SK-N-SH (cell line): ENCODE measurements around the gene FRMD3. TPM values are rescaled to one million over a fixed set of nuclear protein-coding genes. Genes with fewer than 3 reads are reported as not detected.

ENCODE experiments used
- CTCF ChIA-PET: fragments of 300-600, 350-600 bp; formaldehyde crosslinking; extraction: SDS; loops from one replicate; lab custom pipeline; 2021; lab: Yijun Ruan, JAX
- POLR2A ChIA-PET: fragments of 350-600 bp; sonication (Branson Sonifier 250); formaldehyde crosslinking; extraction: SDS; loops from one replicate; lab custom pipeline; 2020; ENCODE audit warnings: antibody characterized with exemption, inconsistent platforms; lab: Yijun Ruan, JAX
- DNase-seq: peaks from one replicate; pipeline ENCODE4 v3.0.0; 2012
- H2AFZ ChIP-seq: fragments of 200-600 bp; sonication (generic); 2 replicates; pipeline ENCODE4 v1.8.1; 2016; ENCODE audit warnings: antibody characterized with exemption, mild to moderate bottlenecking, low read depth
- H3F3A ChIP-seq: fragments of 200-600 bp; sonication (generic); replicated peaks from 2 replicates; pipeline ENCODE3; 2016; ENCODE audit warnings: antibody characterized with exemption, mild to moderate bottlenecking; ENCODE audit not compliant: insufficient read depth
- H3K27ac ChIP-seq, 2 experiments: fragments of 200-500 bp in 1 of 2; fragments of 200-600 bp in 1 of 2; sonication (Bioruptor generic) in 1 of 2; sonication (generic), shearing (Covaris generic) in 1 of 2; 2 replicates each; pipeline versions ENCODE4 v1.5.1 to v1.6.1; 2014 to 2016; ENCODE audit warnings: low read depth in 2 of 2, inconsistent platforms in 1 of 2, low read length in 1 of 2, mild to moderate bottlenecking in 1 of 2, mixed read lengths in 1 of 2
- H3K27me3 ChIP-seq: fragments of 200-600 bp; sonication (generic), shearing (Covaris generic); 2 replicates; pipeline ENCODE4 v1.6.1; 2016; ENCODE audit warnings: mixed run types; ENCODE audit not compliant: insufficient read depth
- H3K36me3 ChIP-seq, 2 experiments: fragments of 200-500 bp in 1 of 2; fragments of 200-600 bp in 1 of 2; sonication (Bioruptor generic) in 1 of 2; sonication (generic) in 1 of 2; replicated peaks in 1 of 2; 2 replicates each; pipeline versions ENCODE3 to v1.5.1; 2014 to 2016; ENCODE audit warnings: low read length in 1 of 2, mild to moderate bottlenecking in 1 of 2; ENCODE audit not compliant: insufficient read depth in 2 of 2, control insufficient read depth in 1 of 2
- H3K4me1 ChIP-seq, 2 experiments: fragments of 200-500 bp in 1 of 2; fragments of 200-600 bp in 1 of 2; sonication (Bioruptor generic) in 1 of 2; sonication (generic), shearing (Covaris generic) in 1 of 2; 2 replicates each; pipeline versions ENCODE4 v1.5.1 to v1.6.1; 2014 to 2016; ENCODE audit warnings: low read depth in 1 of 2, low read length in 1 of 2, mixed run types in 1 of 2; ENCODE audit not compliant: insufficient read depth in 2 of 2, control insufficient read depth in 1 of 2
- H3K4me2 ChIP-seq: fragments of 200-600 bp; sonication (generic), shearing (Covaris generic); 2 replicates; pipeline ENCODE4 v1.6.1; 2017; ENCODE audit warnings: mixed run types
- H3K4me3 ChIP-seq, 2 experiments: fragments of 200-500 bp in 1 of 2; fragments of 200-600 bp in 1 of 2; sonication (Bioruptor generic) in 1 of 2; sonication (generic), shearing (Covaris generic) in 1 of 2; 2 replicates each; pipeline versions ENCODE4 v1.5.1 to v1.8.1; 2014 to 2016; ENCODE audit warnings: low read depth in 2 of 2, inconsistent platforms in 1 of 2, low read length in 1 of 2, mild to moderate bottlenecking in 1 of 2, mixed read lengths in 1 of 2, moderate library complexity in 1 of 2
- H3K79me2 ChIP-seq: fragments of 200-600 bp; sonication (generic); 2 replicates; pipeline ENCODE4 v1.8.1; 2017; ENCODE audit warnings: mild to moderate bottlenecking; ENCODE audit not compliant: insufficient read depth
- H3K9ac ChIP-seq: fragments of 200-600 bp; sonication (generic); 2 replicates; pipeline ENCODE4 v1.6.1; 2017; ENCODE audit warnings: mixed run types
- H3K9me2 ChIP-seq: fragments of 200-600 bp; sonication (generic); 2 replicates; pipeline ENCODE4 v1.6.1; 2017; ENCODE audit warnings: mixed run types
- H3K9me3 ChIP-seq: fragments of 200-600 bp; sonication (generic); 2 replicates; pipeline ENCODE4 v1.6.1; 2017; ENCODE audit warnings: mixed run types, mild to moderate bottlenecking, moderate library complexity
- H4K20me1 ChIP-seq: fragments of 200-600 bp; sonication (generic); 2 replicates; pipeline ENCODE4 v1.6.1; 2017; ENCODE audit warnings: mild to moderate bottlenecking, mixed run types; ENCODE audit not compliant: insufficient read depth
- CHD2 ChIP-seq: fragments of 150-350 bp; IDR thresholded peaks from 2 replicates; pipeline ENCODE4 v1.6.1; 2018; ENCODE audit warnings: low read length; ENCODE audit not compliant: partially characterized antibody
- EP300 ChIP-seq, 2 experiments: IDR thresholded peaks; 2 replicates each; pipeline versions ENCODE4 v1.4.0 to v1.6.1; 2012; ENCODE audit warnings: borderline replicate concordance in 1 of 2, low read depth in 1 of 2, low read length in 1 of 2
- FOSL2 ChIP-seq: IDR thresholded peaks from 2 replicates; pipeline ENCODE4 v1.4.0; 2012; ENCODE audit warnings: low read depth, mild to moderate bottlenecking, moderate library complexity, borderline replicate concordance
- GATA2 ChIP-seq: sonication (generic); formaldehyde crosslinking; IDR thresholded peaks from 2 replicates; pipeline ENCODE4 v1.5.0; 2020; ENCODE audit warnings: mild to moderate bottlenecking, missing genetic modification reagents
- IRF3 ChIP-seq: fragments of 150-350 bp; IDR thresholded peaks from 2 replicates; pipeline ENCODE4 v1.6.1; 2016; ENCODE audit warnings: mild to moderate bottlenecking, low read depth, low read length
- MEF2A ChIP-seq: IDR thresholded peaks from 2 replicates; pipeline ENCODE4 v1.4.0; 2012; ENCODE audit warnings: low read depth, borderline replicate concordance
- RAD21 ChIP-seq: IDR thresholded peaks from 2 replicates; pipeline ENCODE4 v1.6.1; 2012; ENCODE audit warnings: mild to moderate bottlenecking, low read length
- RCOR1 ChIP-seq: fragments of 150-350 bp; IDR thresholded peaks from 2 replicates; pipeline ENCODE4 v1.6.1; 2017; ENCODE audit warnings: antibody characterized with exemption, low read length
- REST ChIP-seq: IDR thresholded peaks from 2 replicates; pipeline ENCODE4 v1.6.1; 2012; ENCODE audit warnings: mild to moderate bottlenecking, low read depth, low read length, moderate library complexity
- RFX5 ChIP-seq: IDR thresholded peaks from 2 replicates; pipeline ENCODE4 v1.6.1; 2012; ENCODE audit warnings: mild to moderate bottlenecking, improper control_type of control experiment, low read length
- RXRA ChIP-seq: IDR thresholded peaks from 2 replicates; pipeline ENCODE4 v1.4.0; 2012; ENCODE audit warnings: low read depth, mild to moderate bottlenecking, borderline replicate concordance
- SIN3A ChIP-seq: IDR thresholded peaks from 2 replicates; pipeline ENCODE4 v1.6.1; 2012; ENCODE audit warnings: low read depth, mild to moderate bottlenecking, low read length, moderate library complexity, borderline replicate concordance
- TAF1 ChIP-seq: IDR thresholded peaks from 2 replicates; pipeline ENCODE4 v1.6.1; 2012; ENCODE audit warnings: low read depth, mild to moderate bottlenecking, low read length, moderate library complexity, borderline replicate concordance
- TEAD4 ChIP-seq: IDR thresholded peaks from 2 replicates; pipeline ENCODE4 v1.4.0; 2012; ENCODE audit warnings: mild to moderate bottlenecking, borderline replicate concordance; ENCODE audit not compliant: insufficient read depth
- YY1 ChIP-seq: IDR thresholded peaks from 2 replicates; pipeline ENCODE4 v1.4.0; 2012; ENCODE audit warnings: low read depth, mild to moderate bottlenecking
- ZBTB33 ChIP-seq: IDR thresholded peaks from 2 replicates; pipeline ENCODE4 v1.4.0; 2012; ENCODE audit warnings: low read depth, borderline replicate concordance
- WGBS: methylation state at CpG from one replicate; pipeline ENCODE4 v1.1.6; 2017; ENCODE audit warnings: low lambda C conversion rate; 5-methylcytosine and 5-hydroxymethylcytosine counted together
- polyA plus RNA-seq, 3 experiments: library from polyadenylated mRNA; depleted of rRNA; stranded (reverse); fragments of >200 nt; gene quantifications; 2 replicates each; pipeline ENCODE4 v1.2.3, GENCODE V29; 2012
- TF ChIP-seq, protein P1 (sequence below): IDR thresholded peaks from 2 replicates; pipeline ENCODE4; 2012
- TF ChIP-seq, protein P2 (sequence below): IDR thresholded peaks from 2 replicates; pipeline ENCODE4 v1.4.0; 2012; ENCODE audit warnings: low read depth, borderline replicate concordance
- TF ChIP-seq, protein P3 (sequence below): fragments of 200-600 bp; sonication (generic); IDR thresholded peaks from 2 replicates; pipeline ENCODE4 v1.6.1; 2017; ENCODE audit warnings: antibody characterized with exemption, mild to moderate bottlenecking, moderate library complexity

The FRMD3 gene
- polyA plus RNA-seq, 1 of the 3 experiments (the other 2 are of a cell fraction), result 0.89 TPM

GRCh38 chr9:83538890-83539238 lies 663 bp upstream of the FRMD3 start:
- peak overlapping the region; percentile 40 to 80; a peak in 3 of 4 replicates for H3K27ac ChIP-seq
- H3K4me3 ChIP-seq, result peak overlapping the region; percentile 74 to 79
- no peaks in the 10 kb centered on the region for H3F3A ChIP-seq
- DNase-seq, result no peak
- no peaks in the 10 kb centered on the region for H3K9me3 ChIP-seq
- POLR2A ChIA-PET, result interaction anchor here (1.0 to 1.2 kb wide), 3 partner anchors 12 to 204 kb away, joined by 3 to 5 read pairs (median 4); no protein-coding TSS in a partner anchor
- H2AFZ ChIP-seq, result peak overlapping the region; percentile 81; the same call in 1 of the 2 replicates
- peak overlapping the region; percentile 85 for H3K4me2 ChIP-seq
- TF ChIP-seq RFX5 (no peak), IRF3 (no peak), CHD2 (no peak), FOSL2 (no peak), ZBTB33 (no peak), RCOR1 (no peak), EP300 (IDR thresholded peaks at IDR 0.05; ENCODE audit: borderline replicate concordance in 1 of 2, low read depth in 1 of 2, low read length in 1 of 2) (no peak), TEAD4 (no peak), MEF2A (no peak), YY1 (no peak), SIN3A (no peak), RAD21 (no peak), TAF1 (no peak), GATA2 (CRISPR knock-in tag) (no peak), REST (no peak), RXRA (no peak)
- TF ChIP-seq, protein P1, sequence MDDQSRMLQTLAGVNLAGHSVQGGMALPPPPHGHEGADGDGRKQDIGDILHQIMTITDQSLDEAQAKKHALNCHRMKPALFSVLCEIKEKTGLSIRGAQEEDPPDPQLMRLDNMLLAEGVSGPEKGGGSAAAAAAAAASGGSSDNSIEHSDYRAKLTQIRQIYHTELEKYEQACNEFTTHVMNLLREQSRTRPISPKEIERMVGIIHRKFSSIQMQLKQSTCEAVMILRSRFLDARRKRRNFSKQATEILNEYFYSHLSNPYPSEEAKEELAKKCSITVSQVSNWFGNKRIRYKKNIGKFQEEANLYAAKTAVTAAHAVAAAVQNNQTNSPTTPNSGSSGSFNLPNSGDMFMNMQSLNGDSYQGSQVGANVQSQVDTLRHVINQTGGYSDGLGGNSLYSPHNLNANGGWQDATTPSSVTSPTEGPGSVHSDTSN, result no peak
- TF ChIP-seq, protein P2, sequence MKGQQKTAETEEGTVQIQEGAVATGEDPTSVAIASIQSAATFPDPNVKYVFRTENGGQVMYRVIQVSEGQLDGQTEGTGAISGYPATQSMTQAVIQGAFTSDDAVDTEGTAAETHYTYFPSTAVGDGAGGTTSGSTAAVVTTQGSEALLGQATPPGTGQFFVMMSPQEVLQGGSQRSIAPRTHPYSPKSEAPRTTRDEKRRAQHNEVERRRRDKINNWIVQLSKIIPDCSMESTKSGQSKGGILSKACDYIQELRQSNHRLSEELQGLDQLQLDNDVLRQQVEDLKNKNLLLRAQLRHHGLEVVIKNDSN, result no peak
- TF ChIP-seq, protein P3, sequence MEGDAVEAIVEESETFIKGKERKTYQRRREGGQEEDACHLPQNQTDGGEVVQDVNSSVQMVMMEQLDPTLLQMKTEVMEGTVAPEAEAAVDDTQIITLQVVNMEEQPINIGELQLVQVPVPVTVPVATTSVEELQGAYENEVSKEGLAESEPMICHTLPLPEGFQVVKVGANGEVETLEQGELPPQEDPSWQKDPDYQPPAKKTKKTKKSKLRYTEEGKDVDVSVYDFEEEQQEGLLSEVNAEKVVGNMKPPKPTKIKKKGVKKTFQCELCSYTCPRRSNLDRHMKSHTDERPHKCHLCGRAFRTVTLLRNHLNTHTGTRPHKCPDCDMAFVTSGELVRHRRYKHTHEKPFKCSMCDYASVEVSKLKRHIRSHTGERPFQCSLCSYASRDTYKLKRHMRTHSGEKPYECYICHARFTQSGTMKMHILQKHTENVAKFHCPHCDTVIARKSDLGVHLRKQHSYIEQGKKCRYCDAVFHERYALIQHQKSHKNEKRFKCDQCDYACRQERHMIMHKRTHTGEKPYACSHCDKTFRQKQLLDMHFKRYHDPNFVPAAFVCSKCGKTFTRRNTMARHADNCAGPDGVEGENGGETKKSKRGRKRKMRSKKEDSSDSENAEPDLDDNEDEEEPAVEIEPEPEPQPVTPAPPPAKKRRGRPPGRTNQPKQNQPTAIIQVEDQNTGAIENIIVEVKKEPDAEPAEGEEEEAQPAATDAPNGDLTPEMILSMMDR, result no peak
- H3K4me1 ChIP-seq, result peaks cover 0 to 24% of the 10 kb centered on the region in 2 experiments; a peak in 1 of 4 replicates
- CTCF ChIA-PET, result interaction anchor here (0.6 to 4.5 kb wide), 41 partner anchors 9 to 353 kb away, joined by 3 to 89 read pairs (median 4); no protein-coding TSS in a partner anchor
- WGBS, result 40% methylated on average over 6 of the region's 6 CpGs
- peaks cover 45% of the 10 kb centered on the region for H3K79me2 ChIP-seq
- H4K20me1 ChIP-seq, result no peaks in the 10 kb centered on the region
- H3K36me3 ChIP-seq, result no peaks in the 10 kb centered on the region
- peak overlapping the region; percentile 59; the same call in 1 of the 2 replicates for H3K9ac ChIP-seq
- H3K9me2 ChIP-seq, result no peaks in the 10 kb centered on the region
- no peaks in the 10 kb centered on the region for H3K27me3 ChIP-seq
